ENCODE data around the gene TGM2. TPM values are rescaled to one million over a fixed set of nuclear protein-coding genes. Genes with fewer than 3 reads are reported as not detected.
A peak's percentile ranks its signal among the peaks of the same experiment; 100 is the strongest.

TGM2 gene
- total RNA-seq, 4 donors from 2014 or later, result 170 to 385 (median 212) TPM

GRCh38 chr20:38084425-38084951 is 80.6 kb downstream of the TGM2 start:
- 39% methylated on average over 5 of the region's 5 CpGs for WGBS
- Histone ChIP-seq H3K4me3 (peak overlapping the region in 3 of 4 donors; percentile 1 to 13 (median 2)), H3K27ac (replicated peaks in 1 of 4) (peak overlapping the region; percentile 86 to 90 (median 87)), H3K36me3 (peaks cover 0 to 34% (median 20%) of the 10 kb centered on the region in 4 donors), H3K27me3 (no peaks in the 10 kb centered on the region), H3K9me3 (no peaks in the 10 kb centered on the region), H3K4me1 (peaks cover 32 to 95% (median 85%) of the 10 kb centered on the region in 4 donors)
- intact Hi-C loops (cut with DNase I), result no loop called here
- peak; percentile 90 for DNase-seq (ENCODE audit: extremely low spot score)
- peak; percentile 76 to 82 for TF ChIP-seq POLR2AphosphoS5 (IDR thresholded peaks at IDR 0.05)
- no peak for TF ChIP-seq CTCF (IDR thresholded peaks at IDR 0.05)
- TF ChIP-seq POLR2A (IDR thresholded peaks at IDR 0.05; ENCODE audit: low read depth), result no peak

GRCh38 chr20:38083338-38084048 is 81.6 kb downstream of the TGM2 start:
- peaks cover 0 to 37% (median 20%) of the 10 kb centered on the region in 4 donors for H3K36me3 ChIP-seq
- peaks cover 32 to 87% (median 79%) of the 10 kb centered on the region in 4 donors for H3K4me1 ChIP-seq
- WGBS, result 60% methylated on average over 12 of the region's 12 CpGs
- H3K27me3 ChIP-seq, result no peaks in the 10 kb centered on the region
- H3K9me3 ChIP-seq, result no peaks in the 10 kb centered on the region
- TF ChIP-seq EP300 (IDR thresholded peaks at IDR 0.05) (no peak), POLR2AphosphoS5 (IDR thresholded peaks at IDR 0.05) (no peak), POLR2A (IDR thresholded peaks at IDR 0.05; ENCODE audit: low read depth) (no peak)
- intact Hi-C loops (cut with DNase I), result no loop called here
- no peak overlapping the region for H3K4me3 ChIP-seq
- peak overlapping the region; percentile 86 to 90 (median 87) for H3K27ac ChIP-seq (replicated peaks in 1 of 4)
- peak; percentile 90 for DNase-seq (ENCODE audit: extremely low spot score)

GRCh38 chr20:38082894-38083293 is 82.2 kb downstream of the TGM2 start:
- no peaks in the 10 kb centered on the region for H3K27me3 ChIP-seq
- intact Hi-C loops (cut with DNase I), result no loop called here
- H3K4me1 ChIP-seq, result peaks cover 32 to 87% (median 79%) of the 10 kb centered on the region in 4 donors
- H3K27ac ChIP-seq (replicated peaks in 1 of 4), result peak overlapping the region; percentile 86 to 90 (median 87)
- no peak for DNase-seq (ENCODE audit: extremely low spot score)
- no peak overlapping the region for H3K4me3 ChIP-seq
- TF ChIP-seq EP300 (IDR thresholded peaks at IDR 0.05) (no peak), POLR2AphosphoS5 (IDR thresholded peaks at IDR 0.05) (no peak), POLR2A (IDR thresholded peaks at IDR 0.05; ENCODE audit: low read depth) (no peak), CTCF (IDR thresholded peaks at IDR 0.05) (no peak)
- no peaks in the 10 kb centered on the region for H3K9me3 ChIP-seq
- peaks cover 0 to 37% (median 17%) of the 10 kb centered on the region in 4 donors for H3K36me3 ChIP-seq

GRCh38 chr20:38081575-38081974 is 83.5 kb downstream of the TGM2 start:
- peaks cover 0 to 39% (median 18%) of the 10 kb centered on the region in 4 donors for H3K36me3 ChIP-seq
- H3K27ac ChIP-seq (replicated peaks in 1 of 4), result peak overlapping the region; percentile 86 to 90 (median 87)
- H3K4me3 ChIP-seq, result no peak overlapping the region
- no peaks in the 10 kb centered on the region for H3K9me3 ChIP-seq
- H3K4me1 ChIP-seq, result peaks cover 32 to 86% (median 78%) of the 10 kb centered on the region in 4 donors
- WGBS, result 45% methylated on average over 3 of the region's 3 CpGs
- DNase-seq (ENCODE audit: extremely low spot score), result peak; percentile 8
- no peaks in the 10 kb centered on the region for H3K27me3 ChIP-seq
- intact Hi-C loops (cut with DNase I), result no loop called here
- TF ChIP-seq POLR2AphosphoS5 (IDR thresholded peaks at IDR 0.05) (no peak), CTCF (IDR thresholded peaks at IDR 0.05) (no peak), EP300 (IDR thresholded peaks at IDR 0.05) (no peak), POLR2A (IDR thresholded peaks at IDR 0.05; ENCODE audit: low read depth) (no peak)

GRCh38 chr20:38079353-38079752 is 85.7 kb downstream of the TGM2 start:
- TF ChIP-seq CTCF (IDR thresholded peaks at IDR 0.05) (no peak), EP300 (IDR thresholded peaks at IDR 0.05) (no peak), POLR2AphosphoS5 (IDR thresholded peaks at IDR 0.05) (no peak), POLR2A (IDR thresholded peaks at IDR 0.05; ENCODE audit: low read depth) (no peak)
- H3K27me3 ChIP-seq, result no peaks in the 10 kb centered on the region
- 93% methylated on average over 3 of the region's 3 CpGs for WGBS
- peaks cover 32 to 86% (median 78%) of the 10 kb centered on the region in 4 donors for H3K4me1 ChIP-seq
- no peaks in the 10 kb centered on the region for H3K9me3 ChIP-seq
- DNase-seq (ENCODE audit: extremely low spot score), result no peak
- H3K27ac ChIP-seq (replicated peaks in 1 of 4), result peak overlapping the region in 3 of 4 donors; percentile 81 to 90 (median 83)
- no peak overlapping the region for H3K4me3 ChIP-seq
- H3K36me3 ChIP-seq, result peaks cover 0 to 31% (median 14%) of the 10 kb centered on the region in 4 donors
- intact Hi-C loops (cut with DNase I), result no loop called here

All from esophagus muscularis mucosa (tissue), 4 donors.